DMS53 treated with DMSO at 0.1 percent for 48 hours (cell line): ENCODE measurements around the gene PPP1R3G.
A peak's percentile ranks its signal among the peaks of the same experiment; 100 is the strongest.
"Not testable (repeated sequence)": the region's sequence is repeated elsewhere in the genome, so short reads cannot be mapped to it uniquely, and the experiment has no call there.

Source experiments
- DNase-seq: peaks from one replicate; lab custom pipeline; 2025; ENCODE audit not compliant: unreplicated experiment; lab: John Stamatoyannopoulos, UW

The PPP1R3G gene

GRCh38 chr6:5084781-5085647 lies at the start of gene PPP1R3G:
Gene PPP1R3G (plus strand): TSS chr6:5085341. CDS start chr6:5085486, 145 bp downstream.
- DNase-seq, result peak; percentile 19

- no peak for DNase-seq
These were observed 48.9 kb upstream of the PPP1R3G start for GRCh38 chr6:5036269-5036668.

- no peak for DNase-seq
These were observed 43.2 kb upstream of the PPP1R3G start for GRCh38 chr6:5041955-5042354.

GRCh38 chr6:5042436-5042835 lies 42.7 kb upstream of the PPP1R3G start:
- no peak for DNase-seq

GRCh38 chr6:5044866-5045265 lies 40.3 kb upstream of the PPP1R3G start:
- DNase-seq, result no peak

- no peak for DNase-seq
These were observed 39.7 kb upstream of the PPP1R3G start for GRCh38 chr6:5045416-5045815.

GRCh38 chr6:5046430-5046829 lies 38.7 kb upstream of the PPP1R3G start:
- no peak for DNase-seq

GRCh38 chr6:5050009-5050408 lies 35.1 kb upstream of the PPP1R3G start:
- no peak for DNase-seq

- no peak for DNase-seq
These were observed 33.7 kb upstream of the PPP1R3G start for GRCh38 chr6:5051394-5051793.

GRCh38 chr6:5053038-5053437 lies 32.1 kb upstream of the PPP1R3G start:
- no peak for DNase-seq

- DNase-seq, result peak; percentile 54
These were observed 31.3 kb upstream of the PPP1R3G start for GRCh38 chr6:5053864-5054244.

GRCh38 chr6:5054245-5054873 lies 30.8 kb upstream of the PPP1R3G start:
- no peak for DNase-seq

- no peak for DNase-seq
These were observed 30.0 kb upstream of the PPP1R3G start for GRCh38 chr6:5055118-5055517.

- no peak for DNase-seq
These were observed 26.9 kb upstream of the PPP1R3G start for GRCh38 chr6:5058254-5058653.

- no peak for DNase-seq
These were observed 25.9 kb upstream of the PPP1R3G start for GRCh38 chr6:5059036-5059896.

- not testable (repeated sequence) for DNase-seq
These were observed 24.7 kb upstream of the PPP1R3G start for GRCh38 chr6:5060439-5060838.

GRCh38 chr6:5061152-5061551 lies 24.0 kb upstream of the PPP1R3G start:
- no peak for DNase-seq

GRCh38 chr6:5063617-5064016 lies 21.5 kb upstream of the PPP1R3G start:
- DNase-seq, result no peak

- no peak for DNase-seq
These were observed 18.6 kb upstream of the PPP1R3G start for GRCh38 chr6:5066456-5067093.

GRCh38 chr6:5067305-5067704 lies 17.8 kb upstream of the PPP1R3G start:
- DNase-seq, result no peak

GRCh38 chr6:5068153-5068751 lies 16.9 kb upstream of the PPP1R3G start:
- peak; percentile 91 for DNase-seq
